Keratinocyte (primary cell): ENCODE measurements around the gene GSPT1. TPM values are rescaled to one million over a fixed set of nuclear protein-coding genes. Genes with fewer than 3 reads are reported as not detected.

ENCODE experiments used
- DNase-seq: peaks from one replicate; pipeline ENCODE4 v3.0.0-alpha.2; 2011; ENCODE audit warnings: low read depth, missing footprints, low spot score
- FAIRE-seq: peaks from 2 replicates; lab custom pipeline; 2011; peaks lifted over from hg19 to GRCh38; lab: Jason Lieb, UNC
- H2AFZ ChIP-seq: 2 replicates; pipeline ENCODE4 v1.6.0; 2012; ENCODE audit warnings: low read length, control low read depth, inconsistent platforms; ENCODE audit not compliant: control insufficient read depth
- H3K27ac ChIP-seq: 2 replicates; pipeline ENCODE4 v1.5.1; 2011; ENCODE audit warnings: low read length; ENCODE audit not compliant: control insufficient read depth, insufficient read depth
- H3K27me3 ChIP-seq: 3 replicates; pipeline ENCODE4 v1.6.0; 2011; ENCODE audit warnings: low read length; ENCODE audit not compliant: control insufficient read depth, insufficient read depth; ENCODE audit errors: extremely low read depth
- H3K36me3 ChIP-seq, 2 experiments: 2 replicates in 1 of 2; 3 replicates in 1 of 2; pipeline ENCODE4 v1.5.1; 2011; ENCODE audit warnings: low read length in 2 of 2, mild to moderate bottlenecking in 1 of 2; ENCODE audit not compliant: control insufficient read depth in 2 of 2, insufficient read depth in 2 of 2; ENCODE audit errors: extremely low read depth in 1 of 2
- H3K4me1 ChIP-seq: 3 replicates; pipeline ENCODE4 v1.5.1; 2011; ENCODE audit warnings: low read length; ENCODE audit not compliant: control insufficient read depth, insufficient read depth; ENCODE audit errors: extremely low read depth
- H3K4me2 ChIP-seq: 3 replicates; pipeline ENCODE4 v1.6.0; 2011; ENCODE audit warnings: low read depth, low read length; ENCODE audit not compliant: control insufficient read depth, insufficient read depth; ENCODE audit errors: extremely low read depth
- H3K4me3 ChIP-seq, 3 experiments: fragments of 200-600 bp in 1 of 3; sonication (generic) in 1 of 3; 2 replicates in 2 of 3; 3 replicates in 1 of 3; pipeline ENCODE4 v1.5.1; 2011 to 2016; ENCODE audit warnings: low read length in 3 of 3, mild to moderate bottlenecking in 3 of 3, control low read depth in 2 of 3, inconsistent platforms in 1 of 3, low read depth in 1 of 3, mixed read lengths in 1 of 3, mixed run types in 1 of 3, moderate library complexity in 1 of 3; ENCODE audit not compliant: control insufficient read depth in 2 of 3, insufficient read depth in 2 of 3; ENCODE audit errors: extremely low read depth in 1 of 3
- H3K79me2 ChIP-seq: 2 replicates; pipeline ENCODE4 v1.6.0; 2012; ENCODE audit warnings: low read length; ENCODE audit not compliant: control insufficient read depth, insufficient read depth
- H3K9ac ChIP-seq: 3 replicates; pipeline ENCODE4 v1.6.0; 2011; ENCODE audit warnings: low read length; ENCODE audit not compliant: control insufficient read depth, insufficient read depth; ENCODE audit errors: extremely low read depth
- H3K9me1 ChIP-seq: 3 replicates; pipeline ENCODE4 v1.6.0; 2011; ENCODE audit warnings: low read length; ENCODE audit not compliant: control insufficient read depth, insufficient read depth; ENCODE audit errors: extremely low read depth
- H3K9me3 ChIP-seq: 2 replicates; pipeline ENCODE4 v1.5.1; 2012; ENCODE audit warnings: low read depth, low read length; ENCODE audit not compliant: control insufficient read depth
- H4K20me1 ChIP-seq: 3 replicates; pipeline ENCODE4 v1.6.0; 2011; ENCODE audit warnings: low read length; ENCODE audit not compliant: control insufficient read depth, insufficient read depth; ENCODE audit errors: extremely low read depth
- CTCF ChIP-seq, 3 experiments: IDR thresholded peaks in 1 of 3; conservative IDR thresholded peaks in 1 of 3; optimal IDR thresholded peaks in 1 of 3; 2 replicates in 2 of 3; 3 replicates in 1 of 3; pipeline versions ENCODE3 to v1.5.1; 2011; ENCODE audit warnings: low read length in 3 of 3, mild to moderate bottlenecking in 3 of 3, moderate library complexity in 2 of 3, control low read depth in 1 of 3, inconsistent platforms in 1 of 3; ENCODE audit not compliant: insufficient read depth in 2 of 3; ENCODE audit errors: extremely low read depth in 1 of 3
- EZH2 ChIP-seq: IDR thresholded peaks from one replicate; pipeline ENCODE4 v1.6.1; 2012; ENCODE audit warnings: inconsistent platforms, mild to moderate bottlenecking, low read length, moderate library complexity
- dilution Hi-C: fragments of 300-500 bp; cut with MboI; formaldehyde crosslinking; loops from one replicate; pipeline ENCODE4 v1.7.0; 2020; ENCODE audit warnings: low sequenced_read_pairs; ENCODE audit not compliant: extremely low pct_ligation_motif_present
- polyA plus RNA-seq, 5 experiments: library from polyadenylated mRNA; depleted of rRNA in 3 of 5; stranded (reverse) in 3 of 5; stranded (forward) in 1 of 5; unstranded in 1 of 5; fragments of >200 nt; gene quantifications; 1 replicate in 1 of 5; 2 replicates in 3 of 5; 3 replicates in 1 of 5; pipeline versions ENCODE4 v1.2.1 to v1.2.3, GENCODE V29; 2011 to 2012; ENCODE audit warnings: missing spikeins in 2 of 5, low read depth in 1 of 5, low replicate concordance in 1 of 5

The GSPT1 gene
- polyA plus RNA-seq, 1 donor (not counting 4 experiments of a cell fraction or from before 2014, with no cell fraction given): 163 TPM

DNA sequence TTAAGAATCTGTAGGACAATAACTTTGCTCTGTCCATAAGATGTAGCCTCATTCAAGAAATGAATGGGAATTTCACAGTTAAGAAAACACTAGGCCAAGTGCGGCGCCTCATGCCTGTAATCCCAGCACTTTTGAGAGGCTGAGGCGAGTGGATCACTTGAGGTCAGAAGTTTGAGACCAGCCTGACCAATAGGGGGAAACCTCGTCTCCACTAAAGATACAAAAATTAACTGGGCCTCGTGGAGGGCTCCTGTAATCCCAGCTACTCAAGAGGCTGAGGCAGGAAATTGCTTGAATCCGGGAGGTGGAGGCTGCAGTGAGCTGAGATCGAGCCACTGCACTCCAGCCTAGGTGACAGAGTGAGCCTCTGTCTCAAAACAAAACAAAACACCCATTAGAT, 44.6 kb downstream of the GSPT1 start:
- no peak overlapping the region for H3K9ac ChIP-seq
- no peaks in the 10 kb centered on the region for H4K20me1 ChIP-seq

GRCh38 chr16:11870399-11870798, 45.4 kb downstream of the GSPT1 start:
- H3K79me2 ChIP-seq: no peaks in the 10 kb centered on the region
- DNase-seq: no peak
- dilution Hi-C loops: no loop called here
- H3K4me1 ChIP-seq: peaks cover 6% of the 10 kb centered on the region
- H4K20me1 ChIP-seq: no peaks in the 10 kb centered on the region
- H3K9ac ChIP-seq: no peak overlapping the region
- no peaks in the 10 kb centered on the region for H3K9me3 ChIP-seq
- no peak overlapping the region for H2AFZ ChIP-seq
- no peak for FAIRE-seq
- no peak overlapping the region for H3K27ac ChIP-seq
- H3K27me3 ChIP-seq: no peaks in the 10 kb centered on the region
- no peak overlapping the region for H3K4me2 ChIP-seq
- no peaks in the 10 kb centered on the region for H3K9me1 ChIP-seq
- peaks cover 8 to 17% of the 10 kb centered on the region in 2 experiments for H3K36me3 ChIP-seq
- TF ChIP-seq EZH2 (no peak), CTCF (optimal IDR thresholded peaks at IDR 0.05 in 1 of 3, IDR thresholded peaks at IDR 0.05 in 1 of 3, conservative IDR thresholded peaks at IDR 0.05 in 1 of 3; ENCODE audit: extremely low read depth in 1 of 3, insufficient read depth in 2 of 3, low read length in 3 of 3) (no peak)
- no peak overlapping the region for H3K4me3 ChIP-seq

More for the DNA sequence above, 44.6 kb downstream of the GSPT1 start:
- no peak for DNase-seq
- no peak for FAIRE-seq
- TF ChIP-seq EZH2 (no peak), CTCF (optimal IDR thresholded peaks at IDR 0.05 in 1 of 3, IDR thresholded peaks at IDR 0.05 in 1 of 3, conservative IDR thresholded peaks at IDR 0.05 in 1 of 3; ENCODE audit: extremely low read depth in 1 of 3, insufficient read depth in 2 of 3, low read length in 3 of 3) (no peak)
- Histone ChIP-seq H3K9me1 (no peaks in the 10 kb centered on the region), H3K79me2 (no peaks in the 10 kb centered on the region), H3K27ac (no peak overlapping the region), H2AFZ (no peak overlapping the region), H3K36me3 (peaks cover 8 to 19% of the 10 kb centered on the region in 2 experiments), H3K4me3 (no peak overlapping the region), H3K27me3 (no peaks in the 10 kb centered on the region), H3K4me2 (no peak overlapping the region), H3K9me3 (no peaks in the 10 kb centered on the region), H3K4me1 (peaks cover 6% of the 10 kb centered on the region)
- dilution Hi-C loops: no loop called here
